Measurements from ENCODE around the gene BORCS5.
"Not testable (repeated sequence)": the region's sequence is repeated elsewhere in the genome, so short reads cannot be mapped to it uniquely, and the experiment has no call there.

Gene BORCS5

GRCh38 chr12:12398026-12398859, 41.4 kb downstream of the BORCS5 start:
- Mint-ChIP-seq H3K36me3 (peaks cover 27% of the 10 kb centered on the region), H3K4me1 (no peaks in the 10 kb centered on the region), H3K9me3 (peaks cover 2% of the 10 kb centered on the region), H3K27ac (peak overlapping the region; percentile 4), H3K4me3 (no peak overlapping the region), H3K27me3 (no peaks in the 10 kb centered on the region)
- no peak for ATAC-seq

- no peak for ATAC-seq
- no peaks in the 10 kb centered on the region for H3K27me3 Mint-ChIP-seq
- no peak overlapping the region for H3K27ac Mint-ChIP-seq
- peaks cover 2% of the 10 kb centered on the region for H3K9me3 Mint-ChIP-seq
- H3K36me3 Mint-ChIP-seq, result peaks cover 32% of the 10 kb centered on the region
- peaks cover 5% of the 10 kb centered on the region for H3K4me1 Mint-ChIP-seq
- no peak overlapping the region for H3K4me3 Mint-ChIP-seq
Observed at GRCh38 chr12:12399161-12399560, 42.3 kb downstream of the BORCS5 start.

- H3K9me3 Mint-ChIP-seq, result peaks cover 2% of the 10 kb centered on the region
- H3K36me3 Mint-ChIP-seq, result peaks cover 31% of the 10 kb centered on the region
- ATAC-seq, result no peak
- H3K27ac Mint-ChIP-seq, result no peak overlapping the region
- H3K27me3 Mint-ChIP-seq, result no peaks in the 10 kb centered on the region
- peaks cover 5% of the 10 kb centered on the region for H3K4me1 Mint-ChIP-seq
- no peak overlapping the region for H3K4me3 Mint-ChIP-seq
Observed at GRCh38 chr12:12399776-12400305, 43.0 kb downstream of the BORCS5 start.

- no peak for ATAC-seq
- Mint-ChIP-seq H3K9me3 (peaks cover 2% of the 10 kb centered on the region), H3K4me3 (no peak overlapping the region), H3K27ac (no peak overlapping the region), H3K4me1 (peaks cover 5% of the 10 kb centered on the region), H3K27me3 (no peaks in the 10 kb centered on the region), H3K36me3 (peaks cover 23% of the 10 kb centered on the region)
Observed at GRCh38 chr12:12400793-12401192, 43.9 kb downstream of the BORCS5 start.

- Mint-ChIP-seq H3K9me3 (peaks cover 2% of the 10 kb centered on the region), H3K27me3 (no peaks in the 10 kb centered on the region), H3K27ac (no peak overlapping the region), H3K4me3 (no peak overlapping the region), H3K4me1 (peaks cover 10% of the 10 kb centered on the region), H3K36me3 (peaks cover 34% of the 10 kb centered on the region)
- ATAC-seq, result no peak
Observed at GRCh38 chr12:12403264-12404248, 46.7 kb downstream of the BORCS5 start.

GRCh38 chr12:12404297-12404696, 47.4 kb downstream of the BORCS5 start:
- no peaks in the 10 kb centered on the region for H3K27me3 Mint-ChIP-seq
- H3K4me3 Mint-ChIP-seq, result no peak overlapping the region
- H3K27ac Mint-ChIP-seq, result no peak overlapping the region

GRCh38 chr12:12405882-12406281, 49.0 kb downstream of the BORCS5 start:
- Mint-ChIP-seq H3K27me3 (no peaks in the 10 kb centered on the region), H3K9me3 (peaks cover 3% of the 10 kb centered on the region), H3K27ac (no peak overlapping the region), H3K36me3 (peaks cover 27% of the 10 kb centered on the region), H3K4me1 (peaks cover 14% of the 10 kb centered on the region), H3K4me3 (no peak overlapping the region)
- ATAC-seq, result no peak

More at GRCh38 chr12:12404297-12404696, 47.4 kb downstream of the BORCS5 start:
- Mint-ChIP-seq H3K9me3 (peaks cover 2% of the 10 kb centered on the region), H3K36me3 (peaks cover 30% of the 10 kb centered on the region), H3K4me1 (peaks cover 12% of the 10 kb centered on the region)
- no peak for ATAC-seq

GRCh38 chr12:12406762-12407161, 49.9 kb downstream of the BORCS5 start:
- no peak overlapping the region for H3K4me3 Mint-ChIP-seq
- peak overlapping the region; percentile 22 for H3K27ac Mint-ChIP-seq
- peaks cover 18% of the 10 kb centered on the region for H3K4me1 Mint-ChIP-seq
- no peaks in the 10 kb centered on the region for H3K27me3 Mint-ChIP-seq
- peaks cover 3% of the 10 kb centered on the region for H3K9me3 Mint-ChIP-seq
- ATAC-seq, result no peak
- peaks cover 29% of the 10 kb centered on the region for H3K36me3 Mint-ChIP-seq

GRCh38 chr12:12408265-12408690, 51.4 kb downstream of the BORCS5 start:
- Mint-ChIP-seq H3K27me3 (no peaks in the 10 kb centered on the region), H3K4me1 (peaks cover 24% of the 10 kb centered on the region), H3K36me3 (peaks cover 35% of the 10 kb centered on the region), H3K4me3 (no peak overlapping the region), H3K27ac (no peak overlapping the region), H3K9me3 (peaks cover 3% of the 10 kb centered on the region)
- no peak for ATAC-seq

- not testable (repeated sequence) for ATAC-seq, H3K9me3 Mint-ChIP-seq, H3K27ac Mint-ChIP-seq, H3K27me3 Mint-ChIP-seq, H3K4me3 Mint-ChIP-seq
- H3K36me3 Mint-ChIP-seq, result peaks cover 28% of the 10 kb centered on the region
- peaks cover 19% of the 10 kb centered on the region for H3K4me1 Mint-ChIP-seq
Observed at GRCh38 chr12:12409337-12409736, 52.5 kb downstream of the BORCS5 start.

GRCh38 chr12:12415886-12416285, 59.0 kb downstream of the BORCS5 start:
- H3K4me1 Mint-ChIP-seq, result peaks cover 16% of the 10 kb centered on the region
- H3K27ac Mint-ChIP-seq, result no peak overlapping the region
- no peaks in the 10 kb centered on the region for H3K9me3 Mint-ChIP-seq
- peaks cover 42% of the 10 kb centered on the region for H3K36me3 Mint-ChIP-seq
- H3K27me3 Mint-ChIP-seq, result no peaks in the 10 kb centered on the region
- H3K4me3 Mint-ChIP-seq, result no peak overlapping the region
- no peak for ATAC-seq

- not testable (repeated sequence) for ATAC-seq, H3K27ac Mint-ChIP-seq, H3K4me1 Mint-ChIP-seq, H3K4me3 Mint-ChIP-seq, H3K27me3 Mint-ChIP-seq, H3K9me3 Mint-ChIP-seq
- H3K36me3 Mint-ChIP-seq, result peaks cover 58% of the 10 kb centered on the region
Observed at GRCh38 chr12:12419165-12419564, 62.3 kb downstream of the BORCS5 start.

GRCh38 chr12:12423367-12423766, 66.5 kb downstream of the BORCS5 start:
- Mint-ChIP-seq H3K9me3 (peaks cover 12% of the 10 kb centered on the region), H3K4me1 (peaks cover 8% of the 10 kb centered on the region), H3K4me3 (no peak overlapping the region), H3K27me3 (no peaks in the 10 kb centered on the region), H3K27ac (no peak overlapping the region), H3K36me3 (peaks cover 66% of the 10 kb centered on the region)
- no peak for ATAC-seq

GRCh38 chr12:12425001-12425400, 68.1 kb downstream of the BORCS5 start:
- Mint-ChIP-seq H3K4me3 (no peak overlapping the region), H3K4me1 (peaks cover 8% of the 10 kb centered on the region), H3K27ac (no peak overlapping the region), H3K9me3 (peaks cover 12% of the 10 kb centered on the region), H3K27me3 (no peaks in the 10 kb centered on the region), H3K36me3 (peaks cover 50% of the 10 kb centered on the region)
- no peak for ATAC-seq

- peaks cover 12% of the 10 kb centered on the region for H3K9me3 Mint-ChIP-seq
- peaks cover 8% of the 10 kb centered on the region for H3K4me1 Mint-ChIP-seq
- no peak for ATAC-seq
- no peaks in the 10 kb centered on the region for H3K27me3 Mint-ChIP-seq
- peaks cover 47% of the 10 kb centered on the region for H3K36me3 Mint-ChIP-seq
- no peak overlapping the region for H3K4me3 Mint-ChIP-seq
- no peak overlapping the region for H3K27ac Mint-ChIP-seq
Observed at GRCh38 chr12:12425616-12426015, 68.7 kb downstream of the BORCS5 start.
